Neural cell (in vitro differentiated cells): ENCODE data around the gene AHRR. TPM values are rescaled to one million over a fixed set of nuclear protein-coding genes. Genes with fewer than 3 reads are reported as not detected.
"Not testable (repeated sequence)": the region's sequence is repeated elsewhere in the genome, so short reads cannot be mapped to it uniquely, and the experiment has no call there.

Experiments
- H2AFZ ChIP-seq: fragments of 200-600, 300-800 bp; sonication (generic), shearing (Covaris generic); 2 replicates; pipeline ENCODE4 v1.6.0; 2014; ENCODE audit warnings: low read depth, mild to moderate bottlenecking, antibody characterized with exemption, low read length, moderate library complexity
- H3F3A ChIP-seq: fragments of 200-600 bp; shearing (Covaris generic); 2 replicates; pipeline ENCODE4 v1.6.1; 2016; ENCODE audit warnings: mild to moderate bottlenecking, moderate library complexity, mixed read lengths, antibody characterized with exemption, low read length; ENCODE audit not compliant: insufficient read depth, poor library complexity, severe bottlenecking
- H3K27ac ChIP-seq: fragments of 200-600, 300-800 bp; sonication (generic), shearing (Covaris generic); 2 replicates; pipeline ENCODE4 v1.5.1; 2014; ENCODE audit warnings: mild to moderate bottlenecking, low read length, moderate library complexity
- H3K27me3 ChIP-seq: fragments of 300-800, 200-600 bp; sonication (generic), shearing (Covaris generic); 2 replicates; pipeline ENCODE4 v1.6.0; 2014; ENCODE audit warnings: mild to moderate bottlenecking, low read depth, low read length, moderate library complexity; ENCODE audit not compliant: insufficient read depth
- H3K36me3 ChIP-seq: fragments of 300-800, 200-600 bp; sonication (generic), shearing (Covaris generic); 2 replicates; pipeline ENCODE4 v1.5.1; 2014; ENCODE audit warnings: mild to moderate bottlenecking, antibody characterized with exemption, low read length, moderate library complexity; ENCODE audit not compliant: insufficient read depth
- H3K4me2 ChIP-seq: fragments of 300-800, 200-600 bp; sonication (generic), shearing (Covaris generic); 2 replicates; pipeline ENCODE4 v1.6.0; 2014; ENCODE audit warnings: mild to moderate bottlenecking, low read length
- H3K4me3 ChIP-seq: fragments of 300-800, 200-600 bp; sonication (generic), shearing (Covaris generic); 2 replicates; pipeline ENCODE4 v1.5.1; 2014; ENCODE audit warnings: mild to moderate bottlenecking, low read length, moderate library complexity
- H3K79me2 ChIP-seq: fragments of 200-600 bp; shearing (Covaris generic); replicated peaks from 2 replicates; pipeline ENCODE4 v1.6.0; 2014; ENCODE audit warnings: mild to moderate bottlenecking, low read length, moderate library complexity; ENCODE audit not compliant: insufficient read depth
- H3K9ac ChIP-seq: fragments of 300-800, 200-600 bp; sonication (generic), shearing (Covaris generic); 2 replicates; pipeline ENCODE4 v1.6.1; 2016; ENCODE audit warnings: mild to moderate bottlenecking, low read length, mixed read lengths
- H3K9me2 ChIP-seq: fragments of 200-600 bp; shearing (Covaris generic); 2 replicates; pipeline ENCODE4 v1.6.1; 2016; ENCODE audit warnings: mild to moderate bottlenecking, low read length, mixed read lengths; ENCODE audit not compliant: insufficient read depth
- H3K9me3 ChIP-seq: fragments of 200-600, 300-800 bp; sonication (generic), shearing (Covaris generic); 2 replicates; pipeline ENCODE4 v1.6.1; 2016; ENCODE audit warnings: mild to moderate bottlenecking, mixed run types, low read length, moderate library complexity, mixed read lengths
- H4K20me1 ChIP-seq: fragments of 200-600 bp; shearing (Covaris generic); 2 replicates; pipeline ENCODE4 v1.6.1; 2016; ENCODE audit warnings: mild to moderate bottlenecking, mixed run types; ENCODE audit not compliant: insufficient read depth
- EP300 ChIP-seq: fragments of 450-650 bp; conservative IDR thresholded peaks from 2 replicates; pipeline ENCODE4 v1.6.1; 2014; ENCODE audit warnings: antibody characterized with exemption, mild to moderate bottlenecking, moderate library complexity; ENCODE audit not compliant: poor library complexity, severe bottlenecking
- EZH2 ChIP-seq: fragments of 200-600, 300-800 bp; shearing (Covaris generic), sonication (generic); IDR thresholded peaks from 2 replicates; pipeline ENCODE4 v1.6.1; 2014; ENCODE audit warnings: antibody characterized with exemption, low read length, borderline replicate concordance, mild to moderate bottlenecking; ENCODE audit not compliant: insufficient read depth, poor library complexity, severe bottlenecking
- MXI1 ChIP-seq: fragments of 450-650 bp; conservative IDR thresholded peaks from 2 replicates; pipeline ENCODE4 v1.6.1; 2014; ENCODE audit warnings: antibody characterized with exemption, mild to moderate bottlenecking; ENCODE audit not compliant: poor library complexity, severe bottlenecking
- POLR2AphosphoS5 ChIP-seq: IDR thresholded peaks from 2 replicates; pipeline ENCODE4 v1.6.1; 2012
- RAD21 ChIP-seq: fragments of 450-650 bp; conservative IDR thresholded peaks from 2 replicates; pipeline ENCODE4 v1.6.1; 2014; ENCODE audit warnings: antibody characterized with exemption, mild to moderate bottlenecking, moderate library complexity
- REST ChIP-seq: IDR thresholded peaks from 2 replicates; pipeline ENCODE4 v1.6.1; 2012; ENCODE audit warnings: borderline replicate concordance
- SMC3 ChIP-seq: fragments of 450-650 bp; conservative IDR thresholded peaks from 2 replicates; pipeline ENCODE4 v1.6.1; 2014; ENCODE audit warnings: antibody characterized with exemption, mild to moderate bottlenecking, moderate library complexity; ENCODE audit not compliant: poor library complexity
- TAF1 ChIP-seq: IDR thresholded peaks from 2 replicates; pipeline ENCODE4 v1.6.1; 2012; ENCODE audit warnings: low read depth
- polyA minus RNA-seq: library from RNA; depleted of rRNA, polyadenylated mRNA; stranded (reverse); fragments of >200 nt; gene quantifications from 2 replicates; pipeline ENCODE4 v1.2.3, GENCODE V29; 2014
- polyA plus RNA-seq: library from polyadenylated mRNA; depleted of rRNA; stranded (reverse); fragments of >200 nt; gene quantifications from 2 replicates; pipeline ENCODE4 v1.2.3, GENCODE V29; 2014
- TF ChIP-seq, protein P1 (sequence below): fragments of 450-650 bp; IDR thresholded peaks from 2 replicates; pipeline ENCODE4 v1.5.1; 2014; ENCODE audit warnings: antibody characterized with exemption, mild to moderate bottlenecking, moderate library complexity; ENCODE audit not compliant: poor library complexity, severe bottlenecking

Gene AHRR
- polyA plus RNA-seq (0.26 and 0.90 TPM in 2 replicates), polyA minus RNA-seq (0.49 TPM in 1 of 2 replicates, not detected in the other)

DNA sequence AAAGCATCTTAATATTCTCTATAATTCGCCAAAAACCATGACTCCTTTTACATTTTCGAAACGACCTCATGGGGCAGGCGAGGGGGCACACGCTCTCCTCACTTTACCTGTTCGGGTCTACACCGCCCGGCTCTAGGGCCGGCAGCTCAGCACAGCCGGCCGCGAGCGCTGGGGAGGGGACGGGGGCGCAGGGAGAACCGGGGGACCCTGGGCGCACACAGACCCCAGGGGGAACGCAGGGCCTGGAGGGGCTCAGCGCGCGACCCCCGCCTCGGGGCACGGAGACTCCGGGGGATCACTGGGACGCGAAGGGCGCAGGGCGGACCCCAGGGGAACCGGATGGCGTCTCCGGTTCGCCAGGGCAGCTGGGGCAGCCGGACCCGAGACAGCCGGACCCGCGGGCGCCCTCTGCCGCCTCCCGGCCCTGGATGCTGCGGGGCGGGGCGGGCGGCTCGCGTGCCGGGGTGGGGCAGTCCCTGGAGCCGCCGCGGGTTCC is at the start of gene AHRR:
TSS of gene AHRR (plus strand) at position 485 of the 496 bp plus-strand sequence. CDS start 22,189 bp downstream, outside the sequence.
- Histone ChIP-seq H4K20me1 (no peaks in the 10 kb centered on the region), H3F3A (no peaks in the 10 kb centered on the region), H3K9me2 (no peaks in the 10 kb centered on the region), H3K4me3 (peak within 1 kb of the TSS; percentile 73), H2AFZ (peak within 1 kb of the TSS; percentile 51), H3K9ac (peak within 1 kb of the TSS; percentile 42), H3K36me3 (no peaks in the 10 kb centered on the region), H3K79me2 (no peaks in the 10 kb centered on the region), H3K9me3 (peaks cover 5% of the 10 kb centered on the region), H3K27me3 (peaks cover 60% of the 10 kb centered on the region), H3K4me2 (peak within 1 kb of the TSS; percentile 44), H3K27ac (no peak within 1 kb of the TSS)
- TF ChIP-seq RAD21, result no peak
- no peak for TF ChIP-seq TAF1
- TF ChIP-seq EP300, result no peak
- peak; percentile 17 for TF ChIP-seq SMC3
- TF ChIP-seq, protein P1, sequence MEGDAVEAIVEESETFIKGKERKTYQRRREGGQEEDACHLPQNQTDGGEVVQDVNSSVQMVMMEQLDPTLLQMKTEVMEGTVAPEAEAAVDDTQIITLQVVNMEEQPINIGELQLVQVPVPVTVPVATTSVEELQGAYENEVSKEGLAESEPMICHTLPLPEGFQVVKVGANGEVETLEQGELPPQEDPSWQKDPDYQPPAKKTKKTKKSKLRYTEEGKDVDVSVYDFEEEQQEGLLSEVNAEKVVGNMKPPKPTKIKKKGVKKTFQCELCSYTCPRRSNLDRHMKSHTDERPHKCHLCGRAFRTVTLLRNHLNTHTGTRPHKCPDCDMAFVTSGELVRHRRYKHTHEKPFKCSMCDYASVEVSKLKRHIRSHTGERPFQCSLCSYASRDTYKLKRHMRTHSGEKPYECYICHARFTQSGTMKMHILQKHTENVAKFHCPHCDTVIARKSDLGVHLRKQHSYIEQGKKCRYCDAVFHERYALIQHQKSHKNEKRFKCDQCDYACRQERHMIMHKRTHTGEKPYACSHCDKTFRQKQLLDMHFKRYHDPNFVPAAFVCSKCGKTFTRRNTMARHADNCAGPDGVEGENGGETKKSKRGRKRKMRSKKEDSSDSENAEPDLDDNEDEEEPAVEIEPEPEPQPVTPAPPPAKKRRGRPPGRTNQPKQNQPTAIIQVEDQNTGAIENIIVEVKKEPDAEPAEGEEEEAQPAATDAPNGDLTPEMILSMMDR, result peak; percentile 58
- peak; percentile 14 for TF ChIP-seq MXI1
- no peak for TF ChIP-seq POLR2AphosphoS5
- TF ChIP-seq REST, result no peak
- peak; percentile 68 for TF ChIP-seq EZH2

DNA sequence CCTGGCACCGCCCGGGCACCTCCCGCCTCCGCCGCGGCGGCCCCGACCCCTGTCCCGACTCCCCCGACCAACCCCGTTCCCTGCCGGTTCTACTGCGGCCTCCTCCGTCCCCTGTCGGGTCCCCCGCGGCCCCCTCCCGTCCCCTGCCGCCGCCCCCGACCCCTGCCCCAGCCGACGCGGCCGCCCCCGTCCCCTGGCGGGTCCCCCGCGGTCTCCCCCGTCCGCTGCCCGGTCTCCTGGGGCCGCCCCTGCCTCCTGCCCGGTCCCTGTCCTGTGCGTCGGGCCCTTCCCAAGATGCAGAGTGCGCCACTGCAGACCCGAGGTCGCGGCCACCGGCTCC is 49.7 kb upstream of the AHRR start:
- not testable (repeated sequence) for H3K9me3 ChIP-seq, H3K79me2 ChIP-seq, H3K36me3 ChIP-seq, H3K9me2 ChIP-seq, H3F3A ChIP-seq, H4K20me1 ChIP-seq, H3K27me3 ChIP-seq, H3K4me2 ChIP-seq
- H3K27ac ChIP-seq, result peak overlapping the region; percentile 42
- peak overlapping the region; percentile 33 for H2AFZ ChIP-seq
- H3K9ac ChIP-seq, result peak overlapping the region; percentile 77
- H3K4me3 ChIP-seq, result peak overlapping the region; percentile 88

DNA sequence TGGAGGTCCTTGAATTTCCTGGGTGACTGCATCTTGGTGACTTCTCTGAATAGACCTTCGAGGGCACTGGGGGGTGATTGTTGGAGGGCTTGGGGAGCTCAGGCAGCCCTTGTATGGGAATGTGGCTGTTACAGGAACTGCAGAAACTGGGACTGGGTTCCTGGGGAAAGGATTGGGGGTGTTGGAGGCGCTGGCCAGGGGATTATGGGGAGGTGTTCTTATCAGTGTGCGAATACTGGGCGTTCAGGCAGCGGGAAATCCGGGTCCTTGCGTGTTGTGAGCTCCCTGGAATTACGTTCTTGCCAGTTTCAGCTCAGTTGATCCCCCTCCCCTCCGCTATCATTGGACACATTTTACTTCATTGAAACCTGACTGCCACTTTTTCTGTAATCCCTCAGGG is 48.4 kb upstream of the AHRR start:
- not testable (repeated sequence) for H2AFZ ChIP-seq, H4K20me1 ChIP-seq, H3K36me3 ChIP-seq, H3K27me3 ChIP-seq, H3K79me2 ChIP-seq, H3K27ac ChIP-seq, H3K9me3 ChIP-seq, H3K4me2 ChIP-seq, H3K9ac ChIP-seq, H3K9me2 ChIP-seq, H3F3A ChIP-seq
- H3K4me3 ChIP-seq, result peak overlapping the region; percentile 48

DNA sequence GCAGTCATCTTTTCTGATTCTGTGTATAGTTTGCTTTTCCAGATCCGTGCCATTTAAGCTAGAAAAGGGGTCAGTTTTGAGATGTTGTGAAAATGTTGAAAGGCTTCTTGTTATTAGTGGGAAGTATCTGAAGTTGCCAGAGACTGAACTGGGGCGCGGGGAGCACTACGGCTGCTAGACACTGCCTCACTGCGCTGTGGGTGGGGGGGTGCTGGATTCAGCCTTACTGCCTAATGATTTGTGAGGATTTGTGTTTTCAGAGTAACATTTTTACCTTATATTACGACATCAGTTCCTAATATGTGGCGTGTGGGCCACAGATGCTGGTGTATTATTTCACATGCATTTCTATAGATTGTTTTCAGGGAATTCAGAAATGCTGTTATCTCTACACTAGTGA is 48.0 kb upstream of the AHRR start:
- not testable (repeated sequence) for H3K79me2 ChIP-seq, H3K9me2 ChIP-seq, H3F3A ChIP-seq, H3K36me3 ChIP-seq, H3K9me3 ChIP-seq, H3K9ac ChIP-seq, H3K4me2 ChIP-seq, H2AFZ ChIP-seq, H3K27ac ChIP-seq, H3K27me3 ChIP-seq, H4K20me1 ChIP-seq
- H3K4me3 ChIP-seq, result peak overlapping the region; percentile 48

DNA sequence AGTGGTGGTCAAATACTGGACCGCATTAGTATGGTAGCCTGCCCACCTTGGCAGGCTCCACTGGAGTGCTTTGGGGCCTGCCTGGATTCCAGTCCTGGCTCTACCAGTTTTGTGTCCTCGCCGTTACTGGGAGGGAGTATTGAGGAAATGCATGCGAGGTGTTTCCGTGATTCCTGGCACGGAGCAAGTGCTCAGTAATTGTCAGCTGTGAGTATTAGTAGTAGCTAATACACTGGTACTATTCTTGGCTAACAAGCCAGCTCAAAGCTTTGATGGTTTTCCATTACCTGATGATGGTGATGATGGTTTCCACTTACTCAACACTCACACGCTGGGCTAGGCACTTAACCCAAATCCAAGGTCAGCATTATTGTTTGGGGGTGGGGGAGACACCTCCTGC is 47.2 kb upstream of the AHRR start:
- not testable (repeated sequence) for H3F3A ChIP-seq, H3K9me2 ChIP-seq, H3K79me2 ChIP-seq, H4K20me1 ChIP-seq, H3K27ac ChIP-seq, H3K9ac ChIP-seq, H3K4me3 ChIP-seq, H2AFZ ChIP-seq, H3K36me3 ChIP-seq, H3K27me3 ChIP-seq, H3K4me2 ChIP-seq, H3K9me3 ChIP-seq
